HG02588 (cell line): ENCODE measurements around the gene LRWD1.

Experiments
- ATAC-seq: cut with Tn5 transposase; IDR thresholded peaks from one replicate; pipeline ENCODE4 v1.9.1; 2021; ENCODE audit warnings: mild to moderate bottlenecking, moderate library complexity; ENCODE audit not compliant: unreplicated experiment

Gene LRWD1

DNA sequence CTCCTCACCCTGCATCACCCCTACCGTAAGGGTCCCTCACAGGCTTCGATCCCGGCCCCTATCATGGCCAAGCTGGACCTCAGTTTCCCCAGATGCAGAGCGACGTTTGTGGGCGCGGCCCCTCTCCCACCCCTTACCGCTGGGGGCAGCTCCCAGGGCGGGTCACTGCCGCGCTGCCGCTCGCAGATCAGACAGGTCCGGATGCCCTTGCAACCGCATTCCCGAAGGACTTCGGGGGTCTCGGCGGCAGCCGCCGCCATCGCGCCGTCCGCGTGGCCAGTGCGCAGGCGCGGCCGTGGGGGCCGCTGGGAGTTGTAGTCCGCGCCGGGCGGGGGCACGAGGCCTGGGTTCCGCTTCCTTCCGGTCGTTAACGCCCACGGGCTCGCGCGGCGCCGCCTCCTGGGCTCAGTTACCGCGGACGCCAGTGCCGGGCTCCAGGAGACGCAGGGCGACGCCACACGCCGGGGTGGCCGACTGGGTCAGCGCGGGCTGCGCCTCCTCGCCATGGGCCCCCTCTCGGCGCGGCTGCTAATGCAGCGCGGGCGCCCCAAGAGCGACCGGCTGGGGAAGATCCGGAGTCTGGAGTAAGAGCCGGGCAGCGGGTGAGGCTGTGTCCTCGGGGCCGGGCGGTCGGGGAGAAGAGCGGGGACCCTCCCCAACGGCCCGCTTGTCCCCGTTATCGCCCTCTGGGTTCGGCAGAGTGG, at the start of gene LRWD1, which contains the start of gene ALKBH4:
Gene LRWD1 (plus strand): TSS at position 408 of the 704 bp plus-strand sequence. CDS start 97 bp downstream, at position 505.
Gene ALKBH4 (minus strand): TSS at position 287 of the 704 bp plus-strand sequence. CDS start 27 bp downstream, at position 260.
- peak; percentile 87 for ATAC-seq

DNA sequence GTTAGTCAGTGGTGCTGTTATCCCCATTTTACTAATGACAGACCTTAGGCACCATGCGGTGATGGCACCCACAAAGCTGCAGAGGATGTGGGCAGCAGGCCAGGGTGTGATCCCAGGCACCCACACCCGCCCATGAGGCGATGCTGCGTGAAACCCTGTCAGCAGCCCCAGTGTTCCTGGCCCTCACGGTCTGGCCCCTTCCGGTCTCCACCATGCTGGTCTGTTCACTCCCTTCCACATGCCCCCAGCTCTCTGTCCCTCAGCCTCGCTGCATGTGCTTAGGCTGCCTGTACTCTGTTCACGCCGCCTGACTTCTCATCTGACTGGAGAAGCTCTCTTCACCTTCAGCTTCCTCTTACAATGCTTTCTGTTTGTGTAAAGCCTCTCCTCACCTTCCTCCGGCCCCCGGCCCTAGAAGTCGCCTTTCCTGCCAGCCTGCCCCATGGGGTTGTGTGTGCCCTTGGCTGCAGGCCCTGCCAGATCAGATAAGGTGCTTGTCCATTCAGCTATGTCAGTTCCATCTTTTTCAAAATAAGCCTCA, 49.0 kb upstream of the LRWD1 start:
- peak; percentile 46 for ATAC-seq

DNA sequence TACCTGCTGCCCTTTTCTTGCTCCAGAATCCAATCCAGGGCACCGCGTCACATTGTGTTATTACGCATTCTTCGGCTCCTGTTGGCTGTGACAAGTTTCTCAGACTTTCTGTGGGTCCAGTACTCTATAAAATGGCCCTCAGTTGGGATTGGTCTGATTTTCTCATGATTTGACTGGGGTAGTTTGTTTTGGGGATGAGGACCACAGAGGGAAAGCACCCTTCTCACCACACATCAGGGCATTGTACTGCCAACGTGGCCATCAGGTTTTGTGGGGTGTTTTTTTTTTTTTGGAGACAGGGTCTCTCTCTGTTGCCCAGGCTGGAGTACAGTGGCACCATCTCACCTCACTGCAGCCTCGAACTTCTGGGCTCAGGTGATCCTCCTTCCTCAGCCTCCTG, 48.4 kb upstream of the LRWD1 start:
- ATAC-seq, result no peak

DNA sequence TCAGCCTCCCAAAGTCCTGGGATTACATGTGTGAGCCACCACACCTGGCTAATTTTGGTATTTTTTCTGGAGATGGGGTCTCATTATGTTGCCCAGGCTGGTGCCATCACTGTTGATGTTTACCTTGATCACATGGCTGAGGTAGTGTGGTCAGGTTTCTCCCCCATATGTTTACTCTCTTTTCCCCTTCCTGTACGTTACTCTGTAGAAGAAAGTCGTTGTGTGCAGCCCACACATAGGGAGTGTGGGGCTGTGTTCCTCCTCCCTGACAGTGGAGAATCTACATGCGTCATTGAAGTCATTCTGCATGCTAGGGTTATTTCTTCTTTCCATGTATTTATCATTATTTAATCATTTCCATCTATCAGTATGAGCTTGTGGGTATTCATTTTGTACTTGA, 47.7 kb upstream of the LRWD1 start:
- ATAC-seq, result no peak

DNA sequence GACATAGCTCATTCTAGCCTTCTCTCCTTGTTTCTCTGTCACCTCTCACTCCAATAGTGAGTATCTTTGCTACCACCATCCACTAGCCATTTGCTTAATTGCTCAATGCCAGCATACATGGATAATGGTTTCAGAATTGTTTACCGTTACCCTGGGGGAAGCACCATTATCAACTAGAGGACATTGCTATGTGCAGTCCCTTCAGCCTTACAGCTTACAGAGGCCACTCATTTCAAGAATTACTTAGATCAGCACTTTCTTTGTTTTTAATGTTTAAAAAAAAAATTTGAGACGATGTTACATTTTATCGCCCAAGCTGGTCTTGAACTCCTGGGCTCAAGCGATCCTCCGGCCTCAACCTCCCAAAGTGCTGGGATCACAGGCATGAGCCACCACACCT, 46.2 kb upstream of the LRWD1 start:
- no peak for ATAC-seq

- no peak for ATAC-seq
These were observed 43.0 kb upstream of the LRWD1 start for GRCh38 chr7:102421706-102422240.

GRCh38 chr7:102424129-102424551, 40.6 kb upstream of the LRWD1 start:
- no peak for ATAC-seq

- ATAC-seq, result no peak
These were observed 40.0 kb upstream of the LRWD1 start for GRCh38 chr7:102424787-102425218.

DNA sequence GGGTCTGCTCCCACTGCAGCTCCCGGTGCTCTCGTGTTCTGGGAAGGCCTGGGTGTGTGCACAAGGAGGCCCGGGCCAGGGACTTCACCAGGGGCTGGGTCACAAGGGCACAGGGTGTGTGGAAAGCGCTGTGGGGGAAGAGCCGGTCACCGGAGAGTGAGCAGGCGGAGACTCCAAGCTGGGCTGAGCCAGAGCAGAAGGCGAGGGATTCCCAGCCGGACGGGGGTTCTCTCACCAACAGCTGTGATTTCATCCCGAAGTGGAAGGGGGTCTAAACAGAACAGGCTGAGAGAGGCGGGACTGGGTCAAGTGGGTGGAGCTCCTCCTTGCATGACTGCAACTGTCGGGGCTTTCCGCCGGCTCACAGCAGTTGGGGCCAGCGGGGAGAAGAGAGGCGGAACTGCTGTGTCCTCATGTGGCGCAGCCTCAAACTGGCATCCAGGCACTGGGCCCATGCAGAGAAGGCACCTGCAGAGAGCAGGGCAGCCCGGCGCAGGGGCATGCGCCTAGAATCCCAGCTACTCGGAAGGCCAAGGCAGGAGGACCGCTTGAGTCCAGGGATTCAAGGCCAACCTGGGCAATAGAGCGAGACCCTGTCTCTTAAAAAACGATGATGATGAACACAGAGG, 39.0 kb upstream of the LRWD1 start:
- peak; percentile 52 for ATAC-seq

GRCh38 chr7:102426268-102427018, 38.3 kb upstream of the LRWD1 start:
- ATAC-seq, result peak; percentile 61

DNA sequence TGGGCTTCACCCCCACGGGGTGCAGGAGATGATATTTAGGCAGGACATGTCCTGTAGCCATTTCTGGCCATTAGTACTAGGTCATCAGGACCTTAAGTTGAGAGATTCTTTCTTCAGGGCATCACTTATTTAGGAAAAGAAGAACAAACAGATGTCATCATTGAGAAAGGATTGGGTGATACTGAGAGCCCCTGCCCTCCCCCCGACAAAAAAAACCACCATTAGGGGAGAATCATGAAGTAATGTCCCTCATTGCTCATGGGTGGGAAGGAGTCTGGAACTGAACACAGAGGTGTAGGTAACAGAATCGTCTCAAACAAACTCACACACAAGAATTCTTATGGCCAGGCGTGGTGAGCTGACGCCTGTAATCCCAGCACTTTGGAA, 37.8 kb upstream of the LRWD1 start:
- no peak for ATAC-seq

DNA sequence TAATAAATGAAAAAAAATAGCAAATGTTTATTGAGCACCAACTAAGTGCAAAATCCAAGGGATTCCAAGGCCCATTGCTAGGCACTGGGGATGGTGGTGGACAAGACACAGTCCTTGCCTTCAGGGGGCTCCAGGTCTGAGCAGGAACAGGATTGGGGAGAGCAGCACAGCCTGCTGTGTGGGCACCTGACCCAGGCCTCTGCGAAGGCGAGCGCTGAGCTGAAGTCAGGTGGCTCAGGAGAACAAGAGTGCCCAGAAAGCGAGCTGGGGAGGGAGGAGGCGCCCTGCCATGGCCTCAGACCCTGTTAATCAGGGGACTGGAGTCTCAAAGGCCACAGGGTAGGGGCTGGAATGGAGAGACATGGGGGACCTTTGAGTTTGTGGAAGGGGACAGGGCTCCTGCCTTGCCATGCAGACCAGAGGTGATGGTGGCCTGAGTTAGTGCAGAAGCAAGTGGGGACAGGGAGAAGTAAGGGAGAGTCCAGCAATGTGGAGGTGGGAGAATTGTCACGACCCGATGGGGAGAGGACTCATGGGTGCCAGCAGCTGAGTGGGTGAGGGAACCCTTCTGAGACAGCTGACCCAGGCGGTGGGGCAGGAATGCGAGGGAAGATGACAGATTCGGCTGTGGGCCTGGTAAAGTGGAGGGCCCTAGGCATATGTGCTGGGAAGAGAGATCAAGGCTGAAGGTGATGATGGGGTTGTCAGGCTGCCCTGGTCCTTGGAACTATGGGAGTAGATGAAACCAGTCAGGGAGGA, 35.5 kb upstream of the LRWD1 start:
- ATAC-seq, result no peak

DNA sequence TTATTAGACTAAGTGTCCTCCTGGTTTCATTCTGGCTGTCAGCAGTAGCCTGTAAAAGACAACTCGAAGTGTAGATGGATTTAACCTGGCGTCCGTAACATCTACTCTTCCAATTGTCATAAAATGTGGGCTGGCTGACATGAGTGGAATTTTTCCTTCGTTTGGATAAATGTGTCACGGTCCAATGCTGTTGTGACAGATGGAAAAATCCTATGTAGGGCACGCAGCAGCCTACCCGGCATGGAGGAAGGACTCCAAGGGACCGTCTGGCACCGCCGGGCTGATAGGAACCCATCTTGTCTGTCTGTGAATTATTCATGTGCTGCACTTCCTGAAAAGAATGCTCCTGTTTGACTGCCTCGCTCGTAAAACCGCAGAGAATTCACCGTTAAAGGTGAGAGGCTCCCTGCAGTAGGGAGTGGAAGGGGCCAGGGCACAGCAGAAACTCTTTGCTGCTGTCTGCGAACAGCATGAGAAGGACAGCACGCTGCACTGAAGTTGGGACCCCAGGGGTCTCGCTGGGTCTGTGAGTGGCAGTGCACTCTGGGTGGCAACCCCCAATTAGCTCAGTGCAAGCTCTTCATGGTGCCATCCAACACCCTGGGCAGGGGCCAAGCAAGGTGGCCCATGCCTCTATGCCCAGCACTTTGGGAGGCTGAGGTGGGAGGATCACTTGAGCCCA, 33.0 kb upstream of the LRWD1 start:
- ATAC-seq, result no peak

GRCh38 chr7:102432442-102433218, 32.2 kb upstream of the LRWD1 start:
- ATAC-seq, result peak; percentile 24

GRCh38 chr7:102433219-102434038, 31.4 kb upstream of the LRWD1 start, which contains the start of gene ORAI2:
ORAI2 (plus strand) TSS chr7:102433575; CDS start chr7:102438957, 5,382 bp downstream.
- ATAC-seq, result peak; percentile 68

- ATAC-seq, result no peak
These were observed 30.7 kb upstream of the LRWD1 start for GRCh38 chr7:102434039-102434486.

- no peak for ATAC-seq
These were observed 28.7 kb upstream of the LRWD1 start for GRCh38 chr7:102436118-102436517.
